Muscle layer of colon (tissue), 2 donors: ENCODE results near the gene SEMA7A.
"Not testable (repeated sequence)": the region's sequence is repeated elsewhere in the genome, so short reads cannot be mapped to it uniquely, and the experiment has no call there.

Experiments
- H3K27ac ChIP-seq: one replicate; pipeline ENCODE4 v1.7.0; 2013; ENCODE audit warnings: low read depth, mild to moderate bottlenecking, low read length, moderate library complexity
- H3K27me3 ChIP-seq, 2 donors: one replicate each; pipeline ENCODE4 v1.7.0; 2013; ENCODE audit warnings: low read length in 2 of 2, mild to moderate bottlenecking in 2 of 2; ENCODE audit not compliant: insufficient read depth in 2 of 2, control insufficient read depth in 1 of 2
- H3K36me3 ChIP-seq: one replicate; pipeline ENCODE4 v1.7.0; 2013; ENCODE audit warnings: mild to moderate bottlenecking, low read length; ENCODE audit not compliant: insufficient read depth
- H3K4me1 ChIP-seq: one replicate; pipeline ENCODE4 v1.7.0; 2013; ENCODE audit warnings: mild to moderate bottlenecking, low read length; ENCODE audit not compliant: insufficient read depth
- H3K4me3 ChIP-seq, 2 donors: one replicate each; pipeline ENCODE4 v1.7.0; 2013; ENCODE audit warnings: low read length in 2 of 2, low read depth in 1 of 2, mild to moderate bottlenecking in 1 of 2, moderate library complexity in 1 of 2
- H3K9ac ChIP-seq: one replicate; pipeline ENCODE4 v1.7.0; 2013; ENCODE audit warnings: low read length
- H3K9me3 ChIP-seq: one replicate; pipeline ENCODE4 v1.7.0; 2013; ENCODE audit warnings: mild to moderate bottlenecking, low read length
- donor health status: abdominal sarcoma.
- donor health status: Adenocarcinoma of cecum.

Gene SEMA7A

DNA sequence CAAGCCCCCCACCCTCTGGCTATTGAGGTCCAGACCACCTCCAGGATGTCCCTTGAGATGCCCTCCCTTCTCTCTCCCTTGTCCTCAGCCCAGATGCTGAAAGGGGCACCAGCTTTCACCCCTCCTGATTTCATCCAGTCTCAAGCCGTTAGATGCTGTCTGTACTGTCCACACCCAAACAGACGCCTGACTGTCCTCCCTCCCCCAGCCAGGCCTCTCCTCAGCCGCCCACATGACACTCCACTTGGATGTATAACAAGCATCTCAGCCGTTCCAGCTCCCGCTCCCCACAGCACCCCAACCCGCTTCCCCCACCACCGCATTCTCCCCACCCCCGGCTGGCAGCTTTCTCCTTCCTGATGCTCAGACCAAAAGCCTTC, 41.3 kb downstream of the SEMA7A start:
- Histone ChIP-seq H3K4me3 (no peak overlapping the region), H3K36me3 (no peaks in the 10 kb centered on the region), H3K9ac (no peak overlapping the region), H3K27ac (no peak overlapping the region), H3K4me1 (no peaks in the 10 kb centered on the region), H3K27me3 (no peaks in the 10 kb centered on the region), H3K9me3 (no peaks in the 10 kb centered on the region)

DNA sequence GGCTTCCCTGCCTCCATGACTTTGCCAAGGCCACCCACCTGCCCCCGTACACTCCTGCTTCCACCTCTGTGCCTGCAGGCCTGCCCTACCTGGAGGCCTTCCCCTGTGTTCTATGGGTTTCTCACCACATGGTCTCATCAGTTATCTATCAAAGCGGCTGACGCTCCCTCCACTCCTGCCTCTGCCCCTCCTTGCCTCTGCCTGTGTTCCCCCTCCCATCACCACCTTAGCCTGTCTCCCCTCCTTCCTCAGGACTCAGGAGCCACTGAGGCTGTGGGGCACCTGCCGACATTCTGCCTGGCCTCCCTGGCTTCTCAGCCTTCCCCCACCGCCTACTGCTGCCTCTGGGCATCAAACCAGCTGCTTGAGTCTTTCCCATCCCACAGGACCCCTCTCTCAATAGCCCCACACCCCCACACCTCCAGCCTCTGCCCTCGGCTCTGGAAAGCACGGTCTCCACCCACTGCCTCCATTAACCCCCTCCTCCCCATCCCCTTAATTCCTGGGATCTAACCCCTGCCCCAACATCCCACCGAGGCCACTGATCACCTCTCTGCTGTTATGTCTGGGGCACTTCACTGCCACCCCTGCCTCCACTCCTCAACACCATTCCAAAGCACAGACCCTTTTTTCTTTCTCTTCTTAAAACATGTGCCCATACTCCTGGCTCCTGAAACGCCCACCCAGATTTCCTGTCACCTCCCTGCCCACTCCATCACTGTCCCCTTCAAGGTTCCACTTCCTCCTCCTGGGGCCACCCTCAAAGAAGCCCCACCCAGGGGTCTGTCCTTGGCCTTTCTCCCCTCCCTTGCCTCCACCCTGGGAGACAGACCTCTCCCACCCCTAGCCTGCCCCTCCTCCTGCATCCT, 41.9 kb downstream of the SEMA7A start:
- Histone ChIP-seq H3K27ac (no peak overlapping the region), H3K9me3 (no peaks in the 10 kb centered on the region), H3K27me3 (no peaks in the 10 kb centered on the region)

DNA sequence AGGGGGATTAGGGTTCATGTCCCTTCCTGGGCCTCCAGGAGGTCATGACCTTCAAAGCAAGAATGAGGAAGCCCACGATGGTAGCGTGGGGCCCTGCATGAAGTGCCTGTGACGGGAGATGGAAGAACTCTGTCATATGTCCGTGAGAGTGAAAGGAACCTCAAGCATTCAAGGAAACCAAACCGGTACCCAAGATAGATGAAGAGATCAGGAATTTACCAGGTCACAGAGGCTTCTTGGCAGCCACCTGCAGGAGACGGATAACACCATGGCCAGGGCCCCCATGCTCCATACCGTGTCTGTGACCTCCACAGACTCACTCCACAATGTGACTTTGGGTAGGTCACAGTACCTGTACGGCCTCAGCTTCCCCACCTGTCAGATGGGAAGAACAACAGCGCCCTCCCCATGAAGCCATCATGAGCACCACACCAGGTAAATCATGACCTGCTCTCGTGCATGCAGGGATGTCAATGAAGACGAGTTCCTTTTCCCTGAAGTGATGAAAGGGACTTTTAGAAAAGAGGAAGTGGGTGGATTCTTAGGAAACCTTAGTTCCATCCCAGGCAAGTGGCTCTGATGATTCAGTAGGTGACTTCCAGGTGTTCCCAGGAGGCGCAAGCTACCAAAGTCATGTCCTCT, 43.0 kb downstream of the SEMA7A start:
- Histone ChIP-seq H3K4me1 (no peaks in the 10 kb centered on the region), H3K27me3 (no peaks in the 10 kb centered on the region), H3K9ac (no peak overlapping the region), H3K36me3 (no peaks in the 10 kb centered on the region), H3K27ac (no peak overlapping the region), H3K4me3 (no peak overlapping the region), H3K9me3 (no peaks in the 10 kb centered on the region)

More for the DNA sequence above, 41.9 kb downstream of the SEMA7A start:
- no peaks in the 10 kb centered on the region for H3K4me1 ChIP-seq
- H3K36me3 ChIP-seq, result no peaks in the 10 kb centered on the region
- H3K9ac ChIP-seq, result no peak overlapping the region
- no peak overlapping the region for H3K4me3 ChIP-seq

DNA sequence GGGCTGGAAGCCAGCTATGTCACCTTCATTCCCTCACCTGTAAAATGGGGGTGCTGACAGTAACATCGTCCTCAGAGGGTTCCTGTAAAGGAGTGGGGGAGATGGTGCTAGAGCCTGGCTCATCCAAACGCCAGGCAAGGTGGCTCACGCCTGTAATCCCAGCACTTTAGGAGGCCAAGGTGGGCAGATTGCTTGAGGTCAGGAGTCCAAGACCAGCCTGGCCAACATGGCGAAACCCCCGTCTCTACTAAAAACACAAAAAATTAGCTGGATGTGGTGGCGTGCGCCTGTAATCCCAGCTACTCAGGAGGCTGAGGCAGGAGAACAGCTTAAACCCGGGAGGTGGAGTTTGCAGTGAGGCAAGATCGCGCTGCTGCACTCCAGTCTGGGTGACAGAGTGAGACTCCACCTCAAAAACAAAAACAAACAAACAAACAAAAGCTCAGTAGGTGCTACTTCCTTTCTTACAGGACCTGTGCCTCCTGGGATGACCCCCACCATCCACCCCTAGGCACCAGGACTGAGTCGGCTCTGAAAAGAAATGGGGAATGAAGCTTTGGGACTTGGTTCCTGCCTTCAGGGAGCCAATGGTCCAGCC, 43.6 kb downstream of the SEMA7A start:
- H3K4me3 ChIP-seq, H3K4me1 ChIP-seq, H3K27ac ChIP-seq, H3K27me3 ChIP-seq, H3K9ac ChIP-seq, H3K9me3 ChIP-seq, H3K36me3 ChIP-seq: not testable (repeated sequence)

DNA sequence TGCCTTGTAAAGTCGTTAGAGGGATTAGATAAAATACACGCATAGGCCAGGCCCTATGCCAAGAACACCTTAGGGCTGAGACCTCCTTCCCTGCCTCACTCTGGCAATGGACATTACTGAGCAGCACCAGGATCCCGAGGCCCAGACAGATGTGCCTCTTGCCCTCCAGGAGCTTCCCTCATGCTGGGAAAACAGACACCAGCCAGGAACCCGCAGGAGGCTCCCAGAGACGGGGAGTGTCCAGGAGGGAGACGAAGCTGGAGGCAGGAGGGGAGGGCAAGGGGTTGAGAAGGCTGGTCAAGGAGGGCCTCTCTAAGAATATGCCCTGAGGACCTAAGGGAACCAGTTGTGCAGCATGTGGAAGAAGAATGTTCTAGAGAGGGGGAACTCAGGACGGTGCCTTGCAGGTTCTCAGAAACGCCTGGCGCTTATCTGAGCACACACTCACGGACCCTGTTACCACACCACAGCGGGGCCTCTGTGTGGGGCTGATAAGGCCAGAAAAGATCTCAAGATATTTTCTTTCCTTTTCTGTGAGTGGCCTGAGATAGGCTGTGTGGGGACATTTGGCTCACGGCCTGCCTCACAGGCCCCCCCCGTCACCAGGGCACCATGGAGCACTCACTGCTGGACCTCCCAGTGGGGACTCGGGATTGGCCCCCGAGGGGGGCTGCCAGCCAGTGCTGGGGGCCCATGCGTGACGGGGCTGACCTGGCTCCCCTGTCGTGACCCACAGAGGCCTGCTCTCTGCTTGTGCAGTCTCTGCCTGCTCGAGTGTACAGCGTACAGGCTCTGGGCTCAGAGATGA, 44.3 kb downstream of the SEMA7A start:
- Histone ChIP-seq H3K9ac (no peak overlapping the region), H3K4me1 (no peaks in the 10 kb centered on the region), H3K27me3 (no peaks in the 10 kb centered on the region), H3K36me3 (no peaks in the 10 kb centered on the region), H3K4me3 (no peak overlapping the region), H3K27ac (no peak overlapping the region), H3K9me3 (no peaks in the 10 kb centered on the region)

DNA sequence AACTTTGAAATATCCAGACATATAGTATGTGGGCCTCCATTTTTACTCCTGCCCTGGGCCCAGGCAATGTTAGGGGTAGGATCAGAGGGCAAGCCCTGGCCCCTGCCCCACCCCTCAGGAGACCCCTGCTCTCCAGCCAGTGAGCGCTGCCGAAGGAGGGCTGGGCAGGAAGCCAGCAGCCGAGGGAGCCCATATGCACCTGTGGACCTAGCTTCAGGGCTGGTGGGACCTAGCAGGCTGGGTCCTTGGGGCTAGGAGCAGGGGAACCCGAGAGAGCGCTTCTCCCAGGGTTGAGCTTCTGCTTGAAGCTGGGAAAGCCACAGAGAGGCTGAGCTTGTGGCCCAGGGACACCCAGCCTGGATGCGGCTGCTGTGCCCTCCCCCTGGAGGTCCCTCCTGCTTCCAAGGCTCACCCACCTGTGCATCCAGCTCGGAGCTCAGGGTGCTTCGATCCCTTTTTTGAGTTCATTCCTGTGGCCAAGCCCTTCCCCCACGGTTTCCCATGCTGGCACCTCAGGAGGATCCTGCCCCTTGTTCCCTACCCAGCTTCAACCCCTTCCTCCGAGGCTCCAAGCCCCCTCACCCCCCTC, 45.3 kb downstream of the SEMA7A start:
- Histone ChIP-seq H3K4me3 (no peak overlapping the region), H3K9ac (no peak overlapping the region), H3K27me3 (no peaks in the 10 kb centered on the region), H3K9me3 (no peaks in the 10 kb centered on the region), H3K4me1 (no peaks in the 10 kb centered on the region), H3K27ac (no peak overlapping the region), H3K36me3 (no peaks in the 10 kb centered on the region)

DNA sequence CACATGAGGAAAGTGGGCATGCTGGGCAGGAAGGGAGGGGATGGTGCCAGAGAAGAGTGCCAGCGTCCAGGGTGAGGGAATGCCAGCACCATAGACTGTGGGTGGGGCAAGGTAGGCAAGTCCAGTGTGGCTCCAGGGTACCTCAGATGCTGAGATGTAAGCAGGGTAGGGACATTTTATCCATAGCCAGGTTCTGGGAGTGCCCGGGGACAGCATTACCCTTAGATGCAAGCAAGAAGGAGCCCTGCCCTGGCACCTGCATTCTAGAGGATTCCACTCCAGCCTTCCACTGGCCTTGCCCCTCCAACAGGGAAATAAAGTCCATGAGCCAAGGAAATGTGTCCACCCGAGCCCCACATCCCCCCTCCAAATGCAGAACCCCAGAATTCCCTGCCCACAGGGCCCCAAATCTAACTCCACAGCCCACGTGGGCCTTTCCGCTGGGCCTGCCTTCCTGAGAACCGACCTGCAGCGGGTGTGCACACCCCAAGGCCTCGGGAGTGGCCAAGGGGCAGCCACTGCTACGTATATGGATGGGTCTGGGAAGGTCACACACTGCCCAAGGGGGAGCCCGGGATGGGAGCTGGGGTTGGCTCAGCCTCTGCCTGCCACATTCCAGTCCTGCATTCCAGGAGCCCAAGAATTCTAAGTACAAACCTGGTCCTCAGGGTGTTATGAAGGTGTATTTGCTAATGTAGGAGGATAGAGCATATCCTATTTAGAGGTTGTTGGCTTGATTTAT, 46.0 kb downstream of the SEMA7A start:
- H3K4me1 ChIP-seq, result no peaks in the 10 kb centered on the region
- H3K27me3 ChIP-seq, result no peaks in the 10 kb centered on the region
- H3K9ac ChIP-seq, result no peak overlapping the region
- H3K9me3 ChIP-seq, result no peaks in the 10 kb centered on the region
- H3K27ac ChIP-seq, result no peak overlapping the region
- H3K36me3 ChIP-seq, result no peaks in the 10 kb centered on the region
- no peak overlapping the region for H3K4me3 ChIP-seq

DNA sequence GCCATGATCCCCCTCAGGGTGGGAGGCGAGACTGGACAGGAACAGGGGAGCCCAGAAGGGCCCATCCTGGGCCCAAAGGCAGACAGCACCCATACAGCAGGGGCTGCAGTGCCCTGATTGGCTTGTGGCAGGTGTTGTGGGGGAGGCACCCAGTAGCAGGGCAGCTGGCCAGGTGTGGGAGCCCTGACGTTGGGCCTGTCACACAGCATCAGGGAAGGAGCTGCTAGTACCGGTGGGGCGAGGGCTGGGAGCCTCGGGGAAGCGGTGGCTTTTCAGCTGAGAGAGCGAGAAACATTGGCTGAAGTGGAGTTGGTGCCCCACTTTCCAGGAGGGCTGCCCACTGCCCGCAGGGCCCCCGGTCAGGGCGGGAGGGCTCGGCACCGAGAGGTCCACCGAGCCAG, 46.6 kb downstream of the SEMA7A start:
- Histone ChIP-seq H3K9me3 (no peaks in the 10 kb centered on the region), H3K4me3 (no peak overlapping the region), H3K27me3 (no peaks in the 10 kb centered on the region), H3K9ac (no peak overlapping the region), H3K36me3 (no peaks in the 10 kb centered on the region), H3K27ac (no peak overlapping the region), H3K4me1 (no peaks in the 10 kb centered on the region)

DNA sequence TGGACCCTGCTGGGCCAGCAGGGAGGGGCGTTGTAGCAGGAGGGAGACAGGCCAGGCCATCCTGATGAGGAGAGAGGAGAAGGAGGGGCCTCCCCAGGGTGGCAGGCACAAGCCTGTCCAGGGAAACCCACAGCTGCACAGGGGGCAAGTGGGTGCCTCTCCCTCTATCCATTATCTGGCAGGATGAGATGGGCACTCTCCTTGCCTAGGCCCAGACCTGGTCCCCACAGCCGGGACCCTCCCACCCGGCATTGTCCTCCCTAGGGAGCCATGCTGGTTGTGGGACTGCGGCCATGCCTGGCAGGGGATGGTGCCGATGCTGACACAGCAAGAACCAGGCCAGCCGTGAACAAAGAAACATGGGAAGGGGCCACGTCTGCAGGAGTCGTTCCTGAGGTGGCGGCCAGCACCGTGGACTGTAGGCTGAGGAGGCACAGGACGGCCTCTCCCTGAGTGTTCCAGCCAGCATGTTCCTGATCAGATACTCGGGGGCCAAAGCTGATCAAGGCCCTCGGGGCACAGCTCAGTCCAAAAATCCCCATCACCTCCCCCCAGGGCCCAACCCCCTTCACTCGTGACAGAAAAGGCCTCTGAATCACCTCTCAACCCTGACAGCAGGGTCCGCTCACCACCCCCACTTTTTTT, 47.1 kb downstream of the SEMA7A start:
- no peak overlapping the region for H3K9ac ChIP-seq
- no peaks in the 10 kb centered on the region for H3K4me1 ChIP-seq
- H3K27ac ChIP-seq, result no peak overlapping the region
- H3K27me3 ChIP-seq, result no peaks in the 10 kb centered on the region
- no peaks in the 10 kb centered on the region for H3K9me3 ChIP-seq
- no peak overlapping the region for H3K4me3 ChIP-seq
- H3K36me3 ChIP-seq, result no peaks in the 10 kb centered on the region

DNA sequence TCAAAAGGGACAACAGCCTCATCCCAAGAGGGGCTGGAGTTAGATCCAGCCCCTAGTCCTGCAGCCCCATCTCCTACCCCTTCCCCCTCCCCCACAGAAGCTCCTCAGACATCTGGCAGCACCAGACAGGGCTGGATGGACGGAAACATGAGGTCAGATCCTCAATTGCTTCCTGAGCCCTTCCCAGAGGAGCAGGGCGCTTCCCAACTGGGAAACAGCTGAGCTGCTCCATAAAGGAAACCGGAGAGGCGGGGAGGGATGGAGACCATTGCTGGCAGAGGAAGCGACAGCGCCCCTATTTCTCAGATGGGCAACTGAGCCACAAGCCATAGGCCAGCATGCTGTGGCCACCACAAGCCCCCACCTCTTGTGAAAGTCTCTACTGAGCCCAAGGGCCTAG, 48.0 kb downstream of the SEMA7A start:
- no peaks in the 10 kb centered on the region for H3K27me3 ChIP-seq
- H3K36me3 ChIP-seq, result no peaks in the 10 kb centered on the region
- H3K4me1 ChIP-seq, result no peaks in the 10 kb centered on the region
- H3K9ac ChIP-seq, result no peak overlapping the region
- H3K9me3 ChIP-seq, result no peaks in the 10 kb centered on the region
- no peak overlapping the region for H3K27ac ChIP-seq
- no peak overlapping the region for H3K4me3 ChIP-seq
